ENCODE results near the gene TSPO2.
"Not testable (repeated sequence)": the region's sequence is repeated elsewhere in the genome, so short reads cannot be mapped to it uniquely, and the experiment has no call there.

TSPO2 gene

GRCh38 chr6:41042226-41043055 is at the start of gene TSPO2:
Gene TSPO2, plus strand, starts transcription at chr6:41042467. Its CDS starts 519 bp downstream, at chr6:41042986.
- no peak for DNase-seq (ENCODE audit: low spot score)

GRCh38 chr6:40992746-40993145 is 49.5 kb upstream of the TSPO2 start:
- no peak for DNase-seq (ENCODE audit: low spot score)

DNA sequence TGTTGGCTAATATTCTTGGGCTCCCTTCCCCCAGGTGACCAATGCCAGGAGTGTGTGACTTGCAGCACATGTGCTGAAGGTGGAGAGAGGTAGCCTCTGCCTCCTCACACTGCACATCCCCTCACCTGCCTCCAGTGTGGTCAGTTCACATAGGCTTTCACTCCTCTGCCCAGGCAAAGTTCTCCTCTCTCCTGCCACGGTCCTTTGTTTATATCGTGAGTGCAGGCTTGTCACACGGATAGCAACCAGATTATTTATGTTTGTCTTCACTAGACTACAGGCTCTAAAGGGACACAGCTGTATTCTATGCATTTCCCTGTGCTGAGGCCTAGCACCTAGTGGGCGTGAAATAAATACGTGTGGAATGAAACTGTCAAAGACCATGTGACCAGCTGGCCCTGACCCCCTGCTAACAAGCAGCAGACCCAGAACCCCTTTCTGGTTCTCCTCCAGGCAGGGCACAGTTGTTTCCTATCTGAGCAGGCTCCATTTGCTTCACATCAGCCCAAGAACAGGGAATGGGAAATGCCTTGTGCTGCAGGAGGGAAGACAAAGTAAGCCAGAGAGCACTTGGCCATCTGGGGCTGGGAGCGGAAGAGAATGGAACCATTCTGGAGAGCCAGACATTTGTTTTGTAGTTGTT is 45.6 kb upstream of the TSPO2 start:
- DNase-seq (ENCODE audit: low spot score): peak; percentile 31

DNA sequence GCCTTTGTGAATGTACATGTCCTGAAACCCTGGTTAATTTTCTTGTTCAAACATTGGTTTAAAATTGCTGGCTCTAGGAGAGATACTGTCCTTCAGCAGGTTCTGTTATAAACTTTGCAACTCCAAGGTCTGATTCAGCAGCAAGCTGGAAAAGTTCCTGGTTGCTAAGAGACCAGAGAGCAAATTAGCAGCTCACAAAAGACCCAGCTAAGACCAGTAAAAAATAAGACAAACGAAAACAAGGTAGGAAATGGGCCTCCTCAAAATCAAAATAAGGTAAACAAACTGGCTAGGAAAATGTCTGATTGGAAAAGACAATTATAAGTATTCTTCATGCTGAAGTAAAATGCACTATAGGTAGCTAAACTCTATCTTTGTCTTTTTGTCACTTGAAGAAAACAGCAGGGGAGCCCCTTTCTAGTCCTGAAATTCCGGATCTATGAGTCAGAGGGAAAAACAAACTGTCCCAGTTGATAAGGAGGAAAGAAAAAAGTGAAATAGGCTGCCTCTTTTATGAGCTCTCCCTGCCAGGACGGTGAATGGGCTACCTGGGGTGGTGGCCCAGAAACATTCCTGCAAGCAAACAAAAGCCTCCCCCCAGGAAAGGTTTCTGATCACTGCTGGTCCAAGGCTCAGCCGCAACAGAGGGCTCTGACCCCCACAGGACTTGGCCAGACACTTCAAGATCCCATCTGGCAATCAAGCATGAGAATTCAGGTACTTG is 44.9 kb upstream of the TSPO2 start:
- peak; percentile 41 for DNase-seq (ENCODE audit: low spot score)

DNA sequence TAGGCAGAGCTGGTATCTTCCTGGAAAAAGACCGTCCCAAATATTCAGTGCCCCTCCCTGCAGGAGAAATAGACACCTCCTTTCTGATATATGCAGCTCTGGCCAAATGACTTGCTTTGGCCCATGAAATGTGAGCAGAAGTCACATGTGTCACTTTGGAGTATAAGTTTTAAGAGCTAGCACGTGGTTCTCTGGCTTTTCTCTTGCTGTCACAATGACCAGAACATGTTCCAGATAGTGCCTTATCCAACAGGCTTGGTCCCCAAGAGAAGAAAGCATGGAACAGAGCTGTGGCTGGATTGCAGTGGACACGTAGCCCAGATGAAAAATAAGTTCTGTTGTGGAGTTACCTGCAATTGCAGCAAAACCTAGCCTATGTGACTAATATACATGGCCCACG is 43.6 kb upstream of the TSPO2 start:
- DNase-seq (ENCODE audit: low spot score): no peak

- peak; percentile 42 for DNase-seq (ENCODE audit: low spot score)
Observed at GRCh38 chr6:40999569-40999968, 42.7 kb upstream of the TSPO2 start.

DNA sequence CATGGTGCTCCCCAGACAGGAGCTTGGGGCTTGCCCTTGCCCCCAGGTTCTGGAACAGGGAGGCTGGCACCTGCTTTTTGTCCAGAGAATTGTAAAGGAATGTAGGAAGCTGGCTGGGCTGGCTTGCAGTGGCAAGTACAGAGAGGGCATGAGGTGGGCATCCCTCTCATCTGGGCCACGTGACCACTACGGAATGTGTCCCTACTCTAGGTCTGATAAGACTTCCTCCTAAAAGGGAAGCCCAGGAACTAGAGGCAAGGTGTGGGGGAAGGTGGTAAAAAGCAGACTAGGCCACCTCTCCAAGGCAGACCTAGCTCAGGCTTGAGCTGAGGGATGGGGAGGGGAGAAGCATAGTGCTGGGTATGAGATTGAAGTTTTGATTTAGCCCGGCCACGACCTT is 42.0 kb upstream of the TSPO2 start:
- no peak for DNase-seq (ENCODE audit: low spot score)

DNA sequence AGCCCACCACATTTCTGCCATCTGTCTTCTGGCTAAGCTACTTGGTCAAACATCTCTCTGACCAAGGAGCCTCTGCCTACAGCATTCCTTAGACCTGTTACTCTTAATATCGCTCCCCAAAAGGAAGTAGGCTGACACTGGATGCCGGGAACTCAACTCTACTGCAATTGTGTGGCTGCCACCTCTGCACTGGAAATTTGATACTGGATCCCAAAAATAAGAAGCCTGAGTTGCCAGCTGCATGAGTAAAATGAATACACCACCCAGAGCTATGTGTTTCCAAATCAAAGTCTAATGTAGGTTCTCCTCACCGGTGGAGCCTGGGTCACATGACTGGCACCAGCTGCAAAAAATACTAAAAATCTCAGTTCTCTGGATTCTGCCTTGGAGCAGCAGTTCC is 40.1 kb upstream of the TSPO2 start:
- no peak for DNase-seq (ENCODE audit: low spot score)

GRCh38 chr6:41006217-41006616 is 36.0 kb upstream of the TSPO2 start:
- DNase-seq (ENCODE audit: low spot score): peak; percentile 22

DNA sequence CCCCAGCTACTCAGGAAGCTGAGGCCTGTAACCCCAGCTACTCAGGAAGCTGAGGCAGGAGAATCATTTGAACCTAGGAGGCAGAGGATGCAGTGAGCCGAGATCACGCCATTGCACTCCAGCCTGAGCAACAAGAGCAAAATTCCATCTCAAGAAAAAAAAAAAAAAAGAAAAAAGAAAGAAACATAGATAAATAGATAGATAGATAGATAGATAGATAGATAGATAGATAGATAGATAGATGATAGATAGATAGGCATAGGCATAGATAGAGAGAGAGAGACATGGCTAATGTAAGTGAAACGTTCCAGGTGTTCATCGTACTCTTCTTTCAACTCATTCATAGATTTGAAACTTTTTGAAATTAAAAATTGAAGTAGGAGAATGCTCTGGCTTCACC is 35.3 kb upstream of the TSPO2 start:
- not testable (repeated sequence) for DNase-seq (ENCODE audit: low spot score)

GRCh38 chr6:41008011-41008410 is 34.3 kb upstream of the TSPO2 start:
- DNase-seq (ENCODE audit: low spot score): no peak

GRCh38 chr6:41009669-41010068 is 32.6 kb upstream of the TSPO2 start:
- DNase-seq (ENCODE audit: low spot score): no peak

- no peak for DNase-seq (ENCODE audit: low spot score)
Observed at GRCh38 chr6:41011673-41012072, 30.6 kb upstream of the TSPO2 start.

DNA sequence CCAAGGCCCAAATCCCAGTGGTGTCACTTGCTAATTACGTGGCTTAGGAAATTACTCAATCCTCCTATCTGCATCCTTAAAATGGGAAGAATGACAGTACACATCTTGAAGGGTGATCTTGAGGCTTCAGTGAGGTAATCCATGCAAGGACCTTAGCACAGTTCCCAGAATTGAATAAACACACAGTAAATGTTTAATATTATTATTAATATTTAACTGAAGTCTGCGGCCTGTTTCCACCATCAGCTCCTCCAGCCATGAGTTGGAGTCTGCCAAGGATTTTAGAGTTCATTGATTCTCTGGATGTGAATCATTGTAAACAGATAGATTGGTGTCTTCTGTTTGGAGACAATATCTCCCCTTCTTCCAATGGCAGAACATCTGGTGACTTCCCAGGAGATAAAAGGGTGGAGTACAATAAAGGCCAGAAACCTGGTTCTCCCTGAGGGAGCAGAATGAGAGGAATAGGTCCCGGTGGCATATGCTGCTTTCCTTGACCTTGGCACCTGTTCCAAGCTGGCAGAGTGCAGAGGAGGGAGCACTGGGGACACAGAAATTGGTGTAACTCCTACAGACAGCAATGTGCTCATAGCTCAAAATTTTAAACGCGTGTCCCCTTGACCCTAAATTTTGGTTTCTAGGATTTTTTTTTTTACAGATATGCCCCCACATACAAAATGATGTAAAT is 28.7 kb upstream of the TSPO2 start:
- no peak for DNase-seq (ENCODE audit: low spot score)

- DNase-seq (ENCODE audit: low spot score): no peak
Observed at GRCh38 chr6:41014780-41015179, 27.5 kb upstream of the TSPO2 start.

DNA sequence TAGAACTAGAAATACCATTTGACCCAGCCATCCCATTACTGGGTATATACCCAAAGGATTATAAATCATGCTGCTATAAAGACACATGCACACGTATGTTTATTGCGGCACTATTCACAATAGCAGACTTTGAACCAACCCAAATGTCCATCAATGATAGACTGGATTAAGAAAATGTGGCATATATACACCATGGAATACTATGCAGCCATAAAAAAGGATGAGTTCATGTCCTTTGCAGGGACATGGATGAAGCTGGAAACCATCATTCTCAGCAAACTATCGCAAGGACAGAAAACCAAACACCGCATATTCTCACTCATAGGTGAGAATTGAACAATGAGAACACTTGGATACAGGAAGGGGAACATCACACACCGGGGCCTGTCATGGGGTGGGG is 26.4 kb upstream of the TSPO2 start:
- DNase-seq (ENCODE audit: low spot score): not testable (repeated sequence)

DNA sequence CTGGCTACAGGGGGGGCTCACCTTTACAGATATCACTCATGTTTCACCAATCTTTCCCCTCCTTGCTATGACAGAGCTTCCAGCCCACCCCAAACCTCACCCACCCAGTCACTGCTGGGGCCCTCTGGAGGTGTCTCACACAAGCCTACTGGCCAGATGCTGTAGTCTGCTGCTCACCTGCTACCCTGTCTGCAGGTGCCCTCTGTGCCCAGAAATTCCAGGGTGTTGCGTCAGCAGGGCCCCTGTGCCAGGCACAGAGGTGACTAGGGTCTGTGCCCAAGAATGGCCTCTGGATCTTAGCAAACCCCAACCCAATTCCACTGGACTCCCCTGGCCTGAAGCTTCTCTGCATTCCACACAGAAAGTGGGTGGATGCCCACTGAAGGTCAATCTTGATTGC is 24.6 kb upstream of the TSPO2 start:
- DNase-seq (ENCODE audit: low spot score): no peak

- DNase-seq (ENCODE audit: low spot score): peak; percentile 71
Observed at GRCh38 chr6:41021832-41022231, 20.4 kb upstream of the TSPO2 start.

DNA sequence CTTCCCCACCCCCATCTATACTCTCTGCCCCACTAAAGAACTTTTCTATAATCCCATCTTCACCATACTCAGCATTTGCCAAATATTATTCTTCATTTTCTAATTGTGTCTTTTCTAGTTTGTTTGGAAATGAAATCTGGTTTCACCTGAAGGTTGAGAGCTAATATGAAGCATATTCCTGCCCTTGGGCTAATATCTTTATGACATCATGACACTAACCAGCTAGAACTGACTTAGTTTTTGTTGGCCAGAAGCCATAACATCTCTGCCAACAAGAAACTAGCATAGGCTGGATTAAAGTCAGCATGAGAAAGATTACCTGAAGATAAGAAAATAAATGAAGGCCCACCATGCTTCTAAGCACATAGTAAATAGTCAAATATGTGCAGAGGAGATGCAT is 20.0 kb upstream of the TSPO2 start:
- no peak for DNase-seq (ENCODE audit: low spot score)

DNA sequence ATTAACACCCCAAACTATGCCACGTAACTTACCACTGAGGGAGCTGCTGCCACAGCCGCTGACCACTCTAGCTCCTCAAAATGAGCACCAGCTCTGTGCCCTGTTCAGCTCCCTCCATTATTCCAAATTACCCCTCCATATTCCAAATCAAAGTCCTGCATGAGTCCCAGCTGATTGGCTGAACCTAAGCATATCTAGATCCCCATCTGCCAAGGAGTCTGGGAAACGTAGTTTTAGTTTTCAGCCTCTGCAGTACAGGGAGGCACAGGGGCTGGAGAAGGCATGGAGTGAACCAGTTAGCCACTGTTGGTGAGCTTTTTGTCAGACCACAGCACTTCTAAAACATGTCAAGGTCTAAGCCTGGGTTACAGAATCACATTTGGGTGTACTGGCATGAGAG is 19.2 kb upstream of the TSPO2 start:
- DNase-seq (ENCODE audit: low spot score): no peak

DNA sequence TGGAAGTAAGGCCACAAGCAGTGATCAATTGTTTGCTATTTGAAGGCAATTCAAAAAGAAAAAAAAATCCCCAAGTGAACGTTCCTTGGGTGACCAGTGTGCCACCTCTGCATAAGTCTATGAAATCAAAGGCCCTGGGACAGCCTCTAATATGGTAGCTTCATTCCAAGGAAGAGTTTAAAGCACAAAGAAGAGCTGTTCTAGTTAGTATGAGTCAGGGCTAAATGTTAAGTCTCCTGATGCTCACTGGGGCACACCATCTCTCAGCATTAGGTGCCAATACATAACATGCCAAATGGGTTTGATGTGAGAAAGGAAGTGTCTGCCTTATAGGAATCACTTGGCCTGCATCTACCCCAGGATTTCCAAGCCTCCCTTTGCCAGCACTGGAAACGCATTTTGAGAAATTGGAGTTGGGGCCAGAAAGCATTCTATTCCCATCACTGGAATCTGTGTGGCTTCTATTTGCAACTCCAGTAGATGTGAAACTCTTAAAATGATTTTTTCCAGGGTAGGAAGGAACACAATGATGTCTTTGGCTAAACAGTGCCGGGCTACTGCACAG is 16.2 kb upstream of the TSPO2 start:
- no peak for DNase-seq (ENCODE audit: low spot score)

DNA sequence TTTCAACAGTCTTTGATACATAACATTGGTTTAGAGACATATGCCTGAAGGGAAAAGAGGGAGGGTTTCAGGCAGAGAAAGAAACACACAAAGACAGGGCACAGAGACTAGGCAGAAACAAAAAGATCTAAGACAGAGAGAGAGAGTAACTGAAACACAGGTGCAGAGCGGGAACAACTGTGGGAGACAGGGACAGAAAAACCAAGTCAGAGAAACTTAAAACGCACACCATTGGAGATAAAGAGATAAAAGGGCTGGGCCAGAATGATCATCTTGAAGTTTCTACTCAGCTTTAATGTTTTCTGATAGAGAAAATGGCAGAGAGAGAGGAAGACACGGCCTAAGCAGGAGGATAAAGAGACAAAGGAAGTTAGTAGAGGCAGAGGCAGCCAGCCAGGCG is 15.0 kb upstream of the TSPO2 start:
- no peak for DNase-seq (ENCODE audit: low spot score)
